ENCODE data around the gene PLCL2.

Gene PLCL2

DNA sequence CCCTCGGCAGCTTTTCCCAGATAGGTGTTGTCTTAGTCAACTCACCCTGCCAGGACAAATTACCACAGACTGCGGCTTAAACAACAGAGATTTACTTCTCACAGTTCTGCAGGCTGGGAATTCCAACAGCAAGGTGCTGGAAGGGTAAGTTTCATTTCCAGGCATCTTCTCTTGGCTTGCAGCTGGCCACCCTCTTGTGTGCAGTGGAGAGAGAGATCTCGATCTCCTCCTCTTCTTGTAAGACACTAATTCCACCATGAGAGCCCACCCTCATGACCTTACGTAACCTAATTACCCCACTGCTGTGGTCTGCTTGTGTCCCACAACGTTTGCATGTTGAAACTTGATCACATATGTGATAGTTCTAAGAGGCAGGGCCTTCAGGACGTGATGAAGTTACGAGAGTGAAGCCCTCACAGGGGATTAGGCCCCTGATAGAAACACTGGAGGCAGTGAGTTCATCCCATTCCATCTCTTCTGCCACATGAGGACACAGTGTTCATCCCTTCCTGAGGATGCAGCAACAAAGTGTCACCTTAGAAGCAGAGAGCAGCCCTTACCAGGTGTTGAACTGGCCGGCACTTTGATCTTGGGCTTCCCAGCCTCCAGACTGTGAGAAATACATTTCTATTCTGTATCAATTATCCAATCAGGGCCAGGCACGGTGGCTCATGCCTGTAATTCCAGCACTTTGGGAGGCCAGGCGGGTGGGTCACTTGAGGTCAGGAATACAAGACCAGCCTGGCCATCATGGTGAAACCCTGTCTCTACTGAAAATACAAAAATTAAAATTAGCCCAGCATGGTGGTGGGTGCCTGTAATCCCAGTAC is 247.7 kb downstream of the PLCL2 start:
- DNase-seq = no peak

DNA sequence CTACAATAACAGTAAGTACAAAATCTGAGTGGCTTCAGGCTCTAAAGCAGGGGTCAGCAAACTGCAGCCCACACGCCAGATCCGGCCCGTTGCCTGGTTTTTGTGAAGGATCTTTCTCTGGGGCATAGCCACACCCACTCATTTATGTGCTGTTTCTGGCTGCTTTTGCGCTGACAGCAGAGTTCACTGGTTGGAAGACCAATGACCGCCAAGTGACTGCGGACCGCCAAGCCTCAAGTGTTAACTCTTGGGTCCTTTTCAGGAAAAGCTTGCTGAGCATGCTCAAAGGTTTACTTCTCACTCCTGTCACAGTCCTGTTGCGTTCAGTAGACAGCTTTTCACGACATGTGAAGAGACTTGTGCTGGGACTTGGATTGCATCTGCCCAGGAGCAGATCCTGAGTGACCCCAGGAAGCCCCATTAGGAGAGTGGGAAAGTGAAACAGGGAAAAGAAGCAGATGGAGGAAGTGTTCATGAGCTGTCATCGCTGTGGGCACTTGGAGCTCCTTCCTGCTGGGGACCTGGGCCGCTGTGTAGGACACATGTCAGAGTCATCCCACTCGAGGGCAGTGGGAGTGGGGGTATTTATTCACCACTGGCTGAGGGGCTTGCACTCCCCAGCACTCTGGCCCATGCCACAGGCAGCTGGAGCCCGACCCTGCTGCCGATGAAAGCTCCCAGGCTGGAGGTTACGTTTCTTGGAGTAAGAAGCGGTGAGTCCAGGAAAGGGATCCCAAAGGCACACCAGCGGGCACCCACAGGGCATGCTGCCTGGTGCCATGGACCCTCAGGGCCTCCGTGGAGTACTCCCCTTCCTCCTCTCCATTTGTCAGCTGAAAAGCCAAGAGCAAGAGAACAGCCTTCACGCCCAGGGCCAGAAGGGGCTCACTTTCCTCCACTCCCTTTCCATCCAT is 249.1 kb downstream of the PLCL2 start:
- DNase-seq = no peak

DNA sequence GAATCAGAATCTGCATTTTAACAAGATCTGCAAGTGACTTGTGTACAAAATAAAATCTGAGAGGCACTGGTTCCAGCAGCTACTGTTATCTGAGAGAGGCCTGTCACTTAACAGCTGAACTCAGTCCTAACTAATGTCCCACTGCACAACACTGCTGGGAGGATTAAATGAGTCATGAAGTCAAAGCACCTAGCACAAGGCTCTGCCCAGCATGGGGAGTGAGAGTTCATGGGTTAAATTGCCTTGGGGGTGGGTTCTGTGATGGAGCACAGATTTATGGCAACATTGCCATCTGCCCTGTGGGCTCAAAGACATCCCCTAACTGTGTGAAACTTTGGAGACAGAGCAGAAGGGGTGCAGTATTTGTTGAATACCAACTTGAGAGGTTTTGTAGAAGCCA is 250.9 kb downstream of the PLCL2 start:
- DNase-seq = no peak

DNA sequence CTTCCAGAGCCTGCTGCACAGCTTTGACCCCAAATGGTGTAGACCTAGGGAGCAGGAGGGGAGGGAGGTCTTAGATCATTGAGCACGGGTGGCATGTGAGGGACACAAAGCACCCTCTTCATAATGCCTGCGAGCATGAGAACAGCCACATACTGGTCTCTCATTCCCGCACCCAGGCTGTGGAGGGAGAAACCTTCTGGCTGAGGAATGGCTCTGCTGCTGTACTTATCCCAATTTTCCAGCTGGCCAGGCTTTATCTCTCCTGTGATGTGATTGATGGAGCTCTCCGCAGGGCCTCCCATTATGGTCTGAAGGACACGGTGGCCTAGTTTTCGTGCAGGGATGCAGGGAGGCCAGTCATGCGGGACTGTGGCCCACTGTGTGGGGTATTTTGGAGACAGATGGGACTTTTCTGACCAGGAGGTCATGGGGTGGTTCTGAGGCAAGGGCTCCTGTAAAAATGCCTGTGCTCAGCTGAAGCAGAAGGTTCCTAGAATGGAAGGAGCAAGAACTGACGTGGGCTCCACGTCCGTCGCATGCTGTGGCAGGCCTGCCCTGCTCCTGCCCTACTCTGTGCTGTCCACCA is 251.5 kb downstream of the PLCL2 start:
- no peak for DNase-seq

DNA sequence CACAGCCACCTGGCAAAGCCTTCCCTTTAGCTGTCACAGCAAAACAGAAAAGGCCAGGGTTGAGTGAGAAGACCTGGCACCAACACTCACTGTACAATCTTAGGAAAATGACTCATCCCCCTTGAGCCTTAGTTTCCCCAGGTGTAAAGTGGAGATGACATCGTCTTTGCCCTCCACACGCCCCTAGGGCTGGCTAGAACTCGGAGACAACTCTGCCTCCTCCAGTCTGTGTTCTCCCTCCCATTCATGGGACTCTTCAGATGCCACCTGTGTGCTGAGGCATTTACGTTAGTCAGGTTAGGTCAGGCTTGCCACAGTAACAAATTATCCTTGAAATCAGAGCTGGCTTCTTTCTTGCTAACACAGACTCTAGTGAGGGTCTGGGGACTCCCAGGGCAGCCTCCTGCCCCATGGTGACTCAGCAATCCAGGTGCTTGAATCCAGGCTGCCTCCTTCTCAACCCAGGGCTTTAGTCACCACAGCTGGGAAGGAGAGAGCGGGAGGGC is 252.6 kb downstream of the PLCL2 start:
- no peak for DNase-seq

- DNase-seq = no peak
Observed at GRCh38 chr3:17138246-17139039, 253.7 kb downstream of the PLCL2 start.

Measured in activated CD4-positive, CD25-positive, alpha-beta regulatory T cell (primary cell).